GM04503 (cell line): ENCODE results near the gene FBXO33.
A peak's percentile ranks its signal among the peaks of the same experiment; 100 is the strongest.

Experiments
- DNase-seq: peaks from one replicate; pipeline ENCODE4 v3.0.0-alpha.2; 2012; ENCODE audit warnings: low read depth

Gene FBXO33

GRCh38 chr14:39430762-39431415 lies 1.3 kb downstream of the FBXO33 start:
- no peak for DNase-seq

GRCh38 chr14:39428118-39428517 lies 4.1 kb downstream of the FBXO33 start:
- DNase-seq: no peak

DNA sequence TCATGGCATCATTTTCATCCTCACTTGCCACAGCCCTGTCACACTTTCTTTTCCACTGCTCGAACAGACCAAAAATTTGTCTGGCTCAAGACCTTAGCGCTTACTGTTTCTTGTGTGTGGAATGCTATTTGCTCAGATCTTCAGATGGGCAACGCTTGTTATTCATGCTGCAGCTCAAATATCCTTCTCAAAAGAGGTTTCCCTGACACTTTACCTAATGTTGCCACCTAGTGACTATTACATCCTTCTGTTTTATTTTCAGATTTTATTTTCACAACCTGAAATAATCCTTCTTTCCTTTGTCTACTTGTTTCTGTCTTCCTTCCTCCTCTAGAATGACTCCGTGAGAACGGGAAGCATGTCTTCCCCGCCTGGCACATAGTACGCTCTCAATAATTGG lies 5.6 kb downstream of the FBXO33 start:
- peak; percentile 37 for DNase-seq

GRCh38 chr14:39425947-39426346 lies 6.3 kb downstream of the FBXO33 start:
- DNase-seq: no peak

DNA sequence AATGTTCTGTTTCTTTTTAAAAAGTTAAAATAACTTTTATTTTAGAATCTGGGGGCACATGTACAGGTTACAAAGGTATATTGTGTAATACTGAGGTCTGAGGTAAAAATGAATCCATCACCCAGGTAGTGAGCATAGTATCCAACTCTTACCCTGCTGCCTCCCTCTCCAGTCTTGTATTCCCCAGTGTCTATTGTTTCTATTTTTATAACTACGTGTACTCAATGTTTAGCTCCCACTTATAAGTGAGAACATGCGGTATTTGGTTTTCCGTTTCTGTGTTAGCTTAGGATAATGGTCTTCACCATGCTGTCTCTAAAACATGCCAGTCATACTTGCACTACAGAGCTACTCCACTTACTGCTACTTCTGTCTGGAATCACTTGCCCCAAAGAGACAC lies 8.4 kb downstream of the FBXO33 start:
- DNase-seq: no peak

DNA sequence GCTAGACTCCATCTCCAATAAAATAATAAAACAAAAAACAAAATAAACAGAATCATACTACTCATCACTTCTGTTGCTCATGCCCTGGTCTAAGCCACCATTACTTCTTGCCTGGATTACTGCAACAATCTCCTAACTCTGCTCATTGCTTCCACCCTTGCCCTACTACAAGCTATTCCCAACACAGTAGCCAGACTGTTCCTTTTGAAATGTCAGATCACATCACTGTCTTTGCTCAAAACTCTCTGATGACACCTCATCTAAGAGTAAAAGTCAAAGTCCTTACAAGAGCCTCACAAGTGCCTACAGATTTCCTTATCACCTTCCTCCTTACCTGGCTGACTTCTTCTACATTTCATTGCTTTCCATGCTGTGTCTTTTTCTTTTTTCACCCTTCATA lies 10.0 kb downstream of the FBXO33 start:
- DNase-seq: no peak

- no peak for DNase-seq
Observed at GRCh38 chr14:39419272-39419671, 13.0 kb downstream of the FBXO33 start.

- DNase-seq: no peak
Observed at GRCh38 chr14:39417014-39417413, 15.2 kb downstream of the FBXO33 start.

- DNase-seq: no peak
Observed at GRCh38 chr14:39416072-39416471, 16.2 kb downstream of the FBXO33 start.

- DNase-seq: no peak
Observed at GRCh38 chr14:39406560-39406959, 25.7 kb downstream of the FBXO33 start.

- DNase-seq: no peak
Observed at GRCh38 chr14:39398382-39398781, 33.9 kb downstream of the FBXO33 start.

GRCh38 chr14:39396448-39396847 lies 35.8 kb downstream of the FBXO33 start:
- no peak for DNase-seq

DNA sequence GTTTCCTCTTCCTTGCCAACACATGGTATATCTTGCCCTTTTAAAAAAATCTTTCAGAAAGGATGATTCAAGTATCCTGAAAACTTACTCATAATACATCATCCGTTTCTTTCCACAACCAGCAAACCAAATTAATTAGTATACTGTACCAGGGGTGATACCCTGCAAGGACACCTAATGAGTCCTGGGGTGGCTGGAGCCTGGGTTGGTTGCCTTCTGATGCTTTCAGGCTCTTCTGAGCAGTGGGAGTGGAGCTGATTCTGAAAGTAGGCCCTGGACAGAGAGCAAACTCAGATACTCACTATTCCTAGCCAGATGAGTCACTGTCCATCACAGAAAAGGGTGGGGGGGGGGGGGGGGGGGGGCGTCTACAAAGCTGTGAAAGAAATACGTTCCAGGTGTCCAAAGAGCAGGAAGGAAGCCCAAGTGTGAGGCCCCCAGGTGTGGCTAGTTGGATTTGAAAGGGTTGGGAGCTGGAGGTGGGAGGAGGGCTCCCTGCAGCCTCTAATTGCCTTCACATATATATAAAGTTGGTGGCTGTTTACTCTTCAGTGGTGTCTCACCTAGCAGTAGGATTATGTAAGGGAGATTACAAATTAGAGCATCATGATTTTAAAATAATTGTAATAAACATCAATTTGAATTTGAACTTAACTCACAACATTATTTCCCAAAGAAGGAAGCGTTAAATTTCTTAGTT lies 36.5 kb downstream of the FBXO33 start:
- DNase-seq: no peak

GRCh38 chr14:39393289-39393688 lies 38.9 kb downstream of the FBXO33 start:
- no peak for DNase-seq

- no peak for DNase-seq
Observed at GRCh38 chr14:39384177-39384576, 48.1 kb downstream of the FBXO33 start.

DNA sequence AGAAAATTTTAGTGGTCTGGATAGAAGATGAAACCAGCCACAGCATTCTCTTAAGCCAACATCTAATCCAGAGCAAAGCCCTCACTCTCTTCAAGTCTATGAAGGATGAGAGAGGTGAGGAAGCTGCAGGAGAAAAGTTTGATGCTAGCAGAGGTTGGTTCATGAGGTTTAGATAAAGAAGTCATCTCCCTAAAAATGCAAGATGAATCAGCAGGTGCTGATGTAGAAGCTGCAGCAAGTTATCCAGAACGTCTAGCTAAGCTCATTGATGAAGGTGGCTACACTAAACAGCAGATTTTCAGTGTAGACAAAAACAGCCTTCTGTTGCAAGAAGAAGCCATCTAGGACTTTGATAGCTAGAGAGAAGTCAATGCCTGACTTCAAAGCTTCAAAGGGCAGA lies 48.5 kb downstream of the FBXO33 start:
- DNase-seq: no peak

GRCh38 chr14:39383026-39383660 lies 49.1 kb downstream of the FBXO33 start:
- DNase-seq: no peak

DNA sequence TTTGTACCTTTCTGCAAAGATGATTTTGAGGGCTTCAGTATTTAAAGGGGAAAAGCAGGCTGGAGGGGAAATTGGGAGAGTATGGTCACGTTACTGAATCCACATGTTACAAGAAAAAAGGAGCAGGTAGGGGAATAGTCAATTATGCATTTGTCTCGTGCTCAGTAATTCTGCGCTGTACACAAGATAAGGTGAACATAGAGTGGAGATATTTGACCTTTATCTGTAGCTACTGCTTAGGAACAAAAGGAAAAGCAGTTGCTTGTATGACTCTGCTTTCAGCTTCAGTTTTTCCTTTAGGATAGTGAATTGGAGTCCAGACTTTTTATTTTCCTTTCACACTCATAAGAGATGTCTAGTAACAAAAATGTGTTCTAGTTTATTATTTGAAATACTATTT lies 49.8 kb downstream of the FBXO33 start:
- DNase-seq: no peak

- no peak for DNase-seq
Observed at GRCh38 chr14:39381366-39381765, 50.9 kb downstream of the FBXO33 start.

- DNase-seq: no peak
Observed at GRCh38 chr14:39376667-39377403, 55.4 kb downstream of the FBXO33 start.

DNA sequence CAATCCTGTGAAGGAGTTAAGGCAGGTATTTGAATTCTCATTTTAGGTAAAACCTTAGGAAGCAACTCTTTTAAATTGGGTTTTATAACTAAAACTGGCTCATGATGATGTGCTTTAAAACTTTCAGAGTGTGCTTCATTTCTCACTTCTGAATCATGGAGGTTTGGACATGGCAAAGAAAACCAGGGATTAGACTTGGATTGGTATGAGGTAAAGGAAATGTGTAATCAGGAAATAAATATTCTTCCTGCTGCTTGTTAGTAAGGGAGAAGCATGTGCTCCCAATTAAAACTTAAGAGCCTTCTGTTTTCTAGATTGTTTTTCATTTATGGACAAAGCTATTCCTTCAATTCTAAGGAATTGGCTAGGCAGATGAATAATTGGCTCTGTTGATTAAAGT lies 57.4 kb downstream of the FBXO33 start:
- DNase-seq: peak; percentile 68

DNA sequence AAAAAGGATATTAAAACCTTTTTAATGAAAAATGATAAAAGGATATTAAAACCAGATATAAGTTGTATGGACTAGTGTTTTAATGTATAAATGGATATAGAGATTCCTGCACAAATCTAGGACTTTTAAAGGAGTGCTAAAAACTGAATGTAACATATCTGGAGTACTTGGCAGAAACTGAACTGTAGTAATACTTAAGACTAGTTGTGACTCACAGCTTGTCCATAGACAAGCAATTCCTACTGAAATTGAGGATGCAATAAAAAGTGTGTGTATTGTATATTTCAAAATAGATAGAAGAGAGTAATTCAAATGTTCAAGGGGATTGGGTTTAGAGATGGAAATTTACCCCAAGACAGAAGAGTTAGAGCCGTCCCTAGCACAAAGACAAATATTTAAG lies 59.6 kb downstream of the FBXO33 start:
- no peak for DNase-seq

DNA sequence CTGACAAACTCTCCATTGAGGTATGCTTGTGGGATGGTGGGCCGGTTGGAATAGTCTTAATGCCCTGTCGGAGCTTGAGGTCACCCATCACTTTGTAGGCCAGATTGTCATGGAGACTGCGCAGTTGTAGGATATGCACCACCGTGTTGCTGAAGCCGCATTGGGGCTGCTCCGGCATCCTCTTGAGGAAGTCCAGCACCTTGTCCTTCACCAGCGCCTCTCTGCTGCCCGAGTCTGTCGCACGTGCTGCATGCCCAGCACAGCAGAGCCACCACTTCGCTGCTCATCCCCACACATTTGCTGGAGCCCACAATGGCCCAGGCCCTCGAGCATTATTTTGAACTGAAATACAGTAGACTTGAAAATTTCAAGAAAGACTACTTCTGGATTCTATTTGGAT lies 61.8 kb downstream of the FBXO33 start:
- DNase-seq: no peak
